GM19372 (cell line): ENCODE data around the gene RAB6A.

ENCODE experiments used
- ATAC-seq: cut with Tn5 transposase; IDR thresholded peaks from one replicate; pipeline ENCODE4 v1.9.1; 2021; ENCODE audit warnings: mild to moderate bottlenecking, low read depth, moderate library complexity; ENCODE audit not compliant: unreplicated experiment

RAB6A gene

GRCh38 chr11:73635721-73636120 lies 125.2 kb downstream of the RAB6A start:
- ATAC-seq = no peak

DNA sequence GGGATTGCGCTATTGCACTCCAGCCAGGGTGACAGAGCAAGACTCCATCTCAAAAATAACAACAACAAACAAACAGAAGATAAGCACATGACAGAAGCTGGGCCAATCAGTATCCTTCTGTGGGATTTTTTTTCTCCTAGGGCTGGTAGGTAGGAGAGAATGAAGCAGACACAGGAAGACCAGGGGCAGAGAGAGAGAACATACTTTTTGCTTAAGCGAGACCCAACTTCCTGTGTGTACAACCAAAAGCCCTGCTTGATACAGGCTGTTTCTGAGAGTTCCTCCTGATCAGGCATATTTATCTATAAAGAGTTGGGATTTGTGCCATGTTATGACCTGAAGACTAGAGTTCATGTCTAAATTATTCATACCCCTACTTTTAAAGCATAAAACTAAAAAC lies 126.9 kb downstream of the RAB6A start:
- no peak for ATAC-seq

- ATAC-seq = no peak
These were observed 127.9 kb downstream of the RAB6A start for GRCh38 chr11:73632996-73633395.

DNA sequence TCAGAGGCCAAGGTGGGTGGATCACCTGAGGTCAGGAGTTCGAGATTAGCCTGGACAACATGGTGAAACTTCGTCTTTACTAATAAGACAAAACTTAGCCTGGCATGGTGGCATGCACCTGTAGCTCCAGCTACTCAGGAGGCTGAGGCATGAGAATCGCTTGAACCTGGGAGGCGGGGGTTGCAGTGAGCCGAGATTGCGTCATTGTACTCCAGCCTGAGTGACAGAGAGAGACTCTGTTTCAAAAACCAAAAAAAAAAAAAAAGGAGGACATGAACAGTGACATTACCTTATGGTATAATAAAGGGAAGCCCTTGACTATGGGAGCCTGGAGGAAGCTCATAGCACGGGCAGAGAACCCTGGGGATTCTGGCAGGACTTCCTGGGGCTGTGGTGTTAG lies 131.0 kb downstream of the RAB6A start:
- ATAC-seq = no peak

- ATAC-seq = no peak
These were observed 135.1 kb downstream of the RAB6A start for GRCh38 chr11:73625696-73626318.
